ENCODE measurements around the gene TUT1. TPM values are rescaled to one million over a fixed set of nuclear protein-coding genes. Genes with fewer than 3 reads are reported as not detected.

Gene TUT1
- total RNA-seq, 1 donor from 2014 or later, result 29.7 TPM

DNA sequence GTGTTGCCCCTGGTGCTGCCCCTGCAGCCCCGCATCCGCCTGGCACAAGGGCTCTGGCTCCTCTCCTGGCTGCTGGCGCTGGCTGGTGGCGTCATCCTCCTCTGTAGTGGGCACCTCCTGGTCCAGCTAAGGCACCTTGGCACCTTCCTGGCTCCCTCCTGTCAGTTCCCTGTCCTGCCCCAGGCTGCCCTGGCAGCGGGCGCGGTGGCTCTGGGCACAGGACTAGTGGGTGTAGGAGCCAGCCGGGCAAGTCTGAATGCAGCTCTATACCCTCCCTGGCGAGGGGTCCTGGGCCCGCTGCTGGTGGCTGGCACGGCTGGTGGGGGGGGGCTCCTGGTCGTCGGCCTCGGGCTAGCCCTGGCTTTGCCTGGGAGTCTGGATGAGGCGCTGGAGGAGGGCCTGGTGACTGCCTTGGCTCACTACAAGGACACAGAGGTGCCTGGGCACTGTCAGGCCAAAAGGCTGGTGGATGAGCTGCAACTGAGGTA lies 22.0 kb upstream of the TUT1 start:
- Mint-ChIP-seq H3K27ac (ENCODE audit: unreplicated experiment) (no peak overlapping the region), H3K4me3 (ENCODE audit: unreplicated experiment) (no peak overlapping the region), H3K4me1 (ENCODE audit: low read depth, unreplicated experiment) (peaks cover 4% of the 10 kb centered on the region), H3K36me3 (ENCODE audit: unreplicated experiment) (no peaks in the 10 kb centered on the region), H3K27me3 (ENCODE audit: unreplicated experiment) (peaks cover 7% of the 10 kb centered on the region), H3K9me3 (ENCODE audit: unreplicated experiment) (peaks cover 5% of the 10 kb centered on the region)
- TF ChIP-seq, protein P1, sequence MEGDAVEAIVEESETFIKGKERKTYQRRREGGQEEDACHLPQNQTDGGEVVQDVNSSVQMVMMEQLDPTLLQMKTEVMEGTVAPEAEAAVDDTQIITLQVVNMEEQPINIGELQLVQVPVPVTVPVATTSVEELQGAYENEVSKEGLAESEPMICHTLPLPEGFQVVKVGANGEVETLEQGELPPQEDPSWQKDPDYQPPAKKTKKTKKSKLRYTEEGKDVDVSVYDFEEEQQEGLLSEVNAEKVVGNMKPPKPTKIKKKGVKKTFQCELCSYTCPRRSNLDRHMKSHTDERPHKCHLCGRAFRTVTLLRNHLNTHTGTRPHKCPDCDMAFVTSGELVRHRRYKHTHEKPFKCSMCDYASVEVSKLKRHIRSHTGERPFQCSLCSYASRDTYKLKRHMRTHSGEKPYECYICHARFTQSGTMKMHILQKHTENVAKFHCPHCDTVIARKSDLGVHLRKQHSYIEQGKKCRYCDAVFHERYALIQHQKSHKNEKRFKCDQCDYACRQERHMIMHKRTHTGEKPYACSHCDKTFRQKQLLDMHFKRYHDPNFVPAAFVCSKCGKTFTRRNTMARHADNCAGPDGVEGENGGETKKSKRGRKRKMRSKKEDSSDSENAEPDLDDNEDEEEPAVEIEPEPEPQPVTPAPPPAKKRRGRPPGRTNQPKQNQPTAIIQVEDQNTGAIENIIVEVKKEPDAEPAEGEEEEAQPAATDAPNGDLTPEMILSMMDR (IDR thresholded peaks at IDR 0.05; ENCODE audit: partially characterized antibody, unreplicated experiment), result no peak
- peak; percentile 41 for DNase-seq

DNA sequence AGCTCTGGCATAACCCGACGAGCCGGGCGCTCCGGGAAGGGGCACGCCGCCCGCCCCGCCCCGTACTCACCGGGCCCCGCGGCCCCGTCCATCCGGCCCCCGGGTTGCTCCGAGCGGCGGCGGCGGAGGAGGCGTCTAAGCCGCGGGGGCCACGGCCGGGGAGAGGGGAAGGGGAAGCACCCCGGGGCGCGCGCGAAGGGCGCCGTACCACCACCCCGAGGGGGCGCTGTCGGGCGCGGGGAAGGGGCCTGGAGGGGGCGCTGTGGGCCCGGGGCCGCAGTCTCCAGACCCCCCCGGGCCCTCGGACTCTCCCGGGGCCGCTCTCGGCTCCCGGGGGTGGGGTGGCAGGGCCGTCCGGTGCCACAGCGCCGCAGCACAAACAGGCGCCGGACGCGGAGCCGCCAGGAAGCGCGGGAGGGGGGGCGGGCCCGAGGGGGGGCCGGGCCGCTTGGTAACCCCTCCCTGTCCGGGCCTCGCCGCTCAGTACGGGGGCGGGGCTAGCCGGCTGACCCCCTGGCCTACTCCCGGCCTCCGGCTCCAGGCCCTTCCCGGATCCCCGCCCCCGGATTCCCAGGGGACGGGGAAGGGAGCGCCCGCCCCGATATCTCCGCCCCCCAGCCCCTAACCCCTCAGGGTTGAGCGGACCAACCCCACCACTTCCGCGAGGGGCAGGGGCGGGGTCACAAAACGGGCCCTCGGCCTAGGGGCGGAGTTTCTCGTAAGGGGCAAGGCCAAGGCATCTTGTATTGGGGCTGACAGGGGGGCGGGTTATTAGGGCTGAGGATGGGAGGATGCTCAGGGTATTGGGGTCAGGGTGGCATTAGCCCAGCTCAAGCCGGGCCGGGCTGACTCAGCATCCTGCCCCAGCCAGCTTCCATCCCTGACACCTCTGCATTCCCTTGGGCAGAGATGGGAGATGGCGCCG lies 21.3 kb upstream of the TUT1 start, which contains the start of the genes EML3 and ROM1:
TSS of gene EML3 (minus strand) at position 410 of the 925 bp plus-strand sequence. CDS start at position 92, 318 bp downstream.
TSS of gene ROM1 (plus strand) at position 892 of the 925 bp plus-strand sequence. CDS start at position 917, 25 bp downstream.
- TF ChIP-seq, protein P1 (IDR thresholded peaks at IDR 0.05; ENCODE audit: partially characterized antibody, unreplicated experiment), result peak; percentile 94
- H3K4me1 Mint-ChIP-seq (ENCODE audit: low read depth, unreplicated experiment), result peaks cover 4% of the 10 kb centered on the region
- peak within 1 kb of the TSS; percentile 70 for H3K27ac Mint-ChIP-seq (ENCODE audit: unreplicated experiment)
- H3K27me3 Mint-ChIP-seq (ENCODE audit: unreplicated experiment), result peaks cover 8% of the 10 kb centered on the region
- peak; percentile 85 for DNase-seq
- no peaks in the 10 kb centered on the region for H3K36me3 Mint-ChIP-seq (ENCODE audit: unreplicated experiment)
- peak within 1 kb of the TSS; percentile 93 for H3K4me3 Mint-ChIP-seq (ENCODE audit: unreplicated experiment)
- peaks cover 5% of the 10 kb centered on the region for H3K9me3 Mint-ChIP-seq (ENCODE audit: unreplicated experiment)

DNA sequence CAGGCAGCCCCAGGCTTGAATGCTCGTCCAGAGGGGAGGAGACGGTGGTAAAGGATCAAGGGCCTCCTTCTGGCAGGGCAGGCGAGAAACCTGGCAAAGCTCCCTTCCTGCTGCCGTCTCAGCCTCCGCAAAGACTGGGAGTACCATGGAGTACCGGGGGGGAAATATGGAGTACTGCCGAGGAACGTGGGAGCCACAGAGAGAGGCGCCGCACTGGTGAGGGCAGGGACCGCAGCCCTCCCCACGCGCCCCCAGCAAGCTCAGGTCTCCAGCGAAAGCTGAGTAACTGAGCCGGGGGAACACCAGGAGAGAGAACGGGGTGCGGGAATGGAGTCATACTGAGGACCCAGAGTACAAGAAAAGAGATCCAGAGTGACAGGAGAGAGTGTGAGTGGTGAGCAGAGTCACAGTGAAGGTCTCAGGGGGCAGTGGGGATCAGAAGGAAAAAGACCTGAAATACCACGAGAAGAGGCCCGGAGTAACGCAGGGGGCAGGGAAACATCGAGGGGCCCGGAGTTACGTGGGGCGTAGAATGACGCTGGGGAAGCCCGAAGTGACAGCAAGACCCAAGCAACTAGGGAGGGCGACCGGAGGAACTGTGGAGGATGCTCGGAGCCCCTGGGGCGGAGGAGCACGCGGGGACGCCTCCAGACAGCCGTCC lies 20.5 kb upstream of the TUT1 start:
- H3K4me3 Mint-ChIP-seq (ENCODE audit: unreplicated experiment), result peak overlapping the region; percentile 93
- H3K36me3 Mint-ChIP-seq (ENCODE audit: unreplicated experiment), result no peaks in the 10 kb centered on the region
- TF ChIP-seq, protein P1 (IDR thresholded peaks at IDR 0.05; ENCODE audit: partially characterized antibody, unreplicated experiment), result no peak
- H3K4me1 Mint-ChIP-seq (ENCODE audit: low read depth, unreplicated experiment), result peaks cover 4% of the 10 kb centered on the region
- H3K27ac Mint-ChIP-seq (ENCODE audit: unreplicated experiment), result peak overlapping the region; percentile 70
- DNase-seq, result peak; percentile 27
- H3K27me3 Mint-ChIP-seq (ENCODE audit: unreplicated experiment), result peaks cover 8% of the 10 kb centered on the region
- peaks cover 5% of the 10 kb centered on the region for H3K9me3 Mint-ChIP-seq (ENCODE audit: unreplicated experiment)

DNA sequence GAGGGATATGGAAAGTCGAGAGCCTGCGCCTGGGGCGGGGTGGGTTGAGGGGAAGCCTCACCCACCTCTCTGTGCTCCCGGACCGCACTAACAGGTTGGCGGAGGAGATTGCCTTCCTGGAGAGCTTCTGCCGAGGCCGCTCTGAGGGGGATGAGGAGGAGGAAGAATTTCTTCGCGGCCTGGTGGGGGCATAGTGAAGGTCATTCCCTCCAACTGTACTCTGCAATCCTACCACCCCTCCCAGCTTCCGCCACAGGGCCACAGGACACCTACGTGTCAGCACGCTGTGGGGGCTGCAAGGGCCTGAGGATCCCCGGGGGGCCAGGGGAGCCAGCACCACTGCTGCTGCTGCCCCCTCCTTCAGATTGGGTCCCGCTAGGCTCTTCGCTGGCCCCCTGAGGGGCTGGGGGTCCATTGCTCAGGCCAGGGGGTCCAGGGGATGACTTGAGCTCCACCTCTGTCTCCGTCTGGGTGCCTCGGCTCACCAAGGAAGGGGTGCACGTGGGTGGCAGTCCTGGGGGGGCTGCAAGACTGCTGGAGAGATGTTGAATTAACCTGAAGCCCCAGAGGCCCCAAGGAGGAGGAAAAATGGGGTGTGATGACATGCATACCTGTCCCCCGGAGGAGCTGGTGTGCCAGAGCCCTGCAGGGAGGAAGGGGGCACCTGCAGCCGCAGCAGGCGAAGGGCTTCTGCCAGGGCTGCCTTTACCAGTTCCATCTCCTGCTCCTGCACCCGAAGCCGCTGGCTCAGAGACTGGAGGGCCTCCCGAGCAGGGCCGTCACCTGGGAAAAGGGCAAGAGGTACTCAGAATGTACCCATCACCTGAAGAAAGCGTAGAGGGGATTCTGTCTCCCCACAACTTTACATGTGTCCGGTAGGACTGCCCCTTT lies 19.7 kb upstream of the TUT1 start:
- TF ChIP-seq, protein P1 (IDR thresholded peaks at IDR 0.05; ENCODE audit: partially characterized antibody, unreplicated experiment), result no peak
- Mint-ChIP-seq H3K4me1 (ENCODE audit: low read depth, unreplicated experiment) (peaks cover 4% of the 10 kb centered on the region), H3K27ac (ENCODE audit: unreplicated experiment) (no peak overlapping the region), H3K36me3 (ENCODE audit: unreplicated experiment) (no peaks in the 10 kb centered on the region), H3K4me3 (ENCODE audit: unreplicated experiment) (peak overlapping the region; percentile 93), H3K27me3 (ENCODE audit: unreplicated experiment) (peaks cover 8% of the 10 kb centered on the region), H3K9me3 (ENCODE audit: unreplicated experiment) (peaks cover 7% of the 10 kb centered on the region)
- no peak for DNase-seq
